Body of pancreas (tissue), 4 donors: ENCODE results near the gene VOPP1. TPM values are rescaled to one million over a fixed set of nuclear protein-coding genes. Genes with fewer than 3 reads are reported as not detected.

Experiments used
- ATAC-seq: fragments of 150-250 bp; one replicate; pipeline ENCODE4 v1.9.1; 2016
- DNase-seq, 4 donors: peaks; one replicate each; pipeline ENCODE4 v3.0.0-alpha.2; 2019
- H3K27ac ChIP-seq, 4 donors: fragments of 200-600 bp; sonication (generic); 1 replicate in 3 of 4; 2 replicates in 1 of 4; pipeline versions ENCODE4 v1.5.1 to v1.6.1; 2016 to 2019; ENCODE audit warnings: mild to moderate bottlenecking in 1 of 4, mixed read lengths in 1 of 4, moderate library complexity in 1 of 4
- H3K27me3 ChIP-seq, 2 donors: fragments of 200-600 bp; sonication (generic); one replicate each; pipeline ENCODE4 v1.6.0; 2016; ENCODE audit warnings: mild to moderate bottlenecking in 1 of 2
- H3K36me3 ChIP-seq, 2 donors: fragments of 200-600 bp; sonication (generic); replicated peaks in 1 of 2; 2 replicates each; pipeline ENCODE4 v1.5.1; 2016; ENCODE audit warnings: low read depth in 2 of 2; ENCODE audit not compliant: insufficient read depth in 1 of 2
- H3K4me1 ChIP-seq: fragments of 200-600 bp; sonication (generic); one replicate; pipeline ENCODE4 v1.6.0; 2016
- H3K4me3 ChIP-seq, 2 donors: fragments of 200-600 bp; sonication (generic); 1 replicate in 1 of 2; 2 replicates in 1 of 2; pipeline ENCODE4 v1.5.1; 2016 to 2019
- H3K9me3 ChIP-seq, 3 donors: fragments of 200-600 bp; sonication (generic); 1 replicate in 2 of 3; 2 replicates in 1 of 3; pipeline ENCODE4 v1.5.1; 2016
- POLR2A ChIP-seq, 3 donors: fragments of 450-650 bp; IDR thresholded peaks; one replicate each; pipeline ENCODE4 v1.6.1; 2016; ENCODE audit warnings: antibody characterized with exemption in 3 of 3, mild to moderate bottlenecking in 2 of 3
- WGBS, 2 donors: methylation state at CpG; one replicate each; pipeline ENCODE4 v1.1.5; 2017; 5-methylcytosine and 5-hydroxymethylcytosine counted together
- intact Hi-C: fragments of 100-400 bp; cut with DNase I; formaldehyde crosslinking; loops from one replicate; pipeline ENCODE4 v1.15.1; 2023
- total RNA-seq, 2 donors: library from RNA; depleted of rRNA; stranded (reverse); fragments of >200 nt; gene quantifications; one replicate each; pipeline ENCODE4 v1.1.0, GENCODE V29; 2016
- TF ChIP-seq, protein P1 (sequence below), 7 experiments: fragments of 450-650 bp in 4 of 7; fragments of 200-600 bp in 3 of 7; sonication (generic) in 3 of 7; IDR thresholded peaks; one replicate each; pipeline ENCODE4 v1.5.1; 2016 to 2019; ENCODE audit warnings: antibody characterized with exemption in 7 of 7

Gene VOPP1
- total RNA-seq, 2 donors from 2014 or later = 25.1 to 30.6 TPM

DNA sequence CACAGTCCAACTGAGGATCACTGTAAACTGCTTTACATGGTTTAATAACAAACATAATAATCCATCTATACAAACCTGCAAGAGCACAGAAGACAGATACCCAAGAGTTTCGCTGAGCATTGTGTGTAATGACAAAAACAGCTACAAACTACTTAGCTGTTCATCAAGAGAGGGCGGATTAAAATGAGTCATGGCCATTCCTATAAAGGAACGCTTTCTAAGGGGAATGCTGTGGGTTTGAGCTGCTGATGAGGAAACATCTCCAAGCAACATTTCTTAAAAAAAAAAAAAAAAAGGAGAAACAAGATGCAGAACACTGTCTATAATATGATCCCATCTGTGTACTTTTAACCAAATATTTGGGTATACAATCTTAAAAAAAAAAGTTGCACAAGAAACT is 33.8 kb downstream of the VOPP1 start:
- Histone ChIP-seq H3K27me3 (no peaks in the 10 kb centered on the region), H3K27ac (no peak overlapping the region)

DNA sequence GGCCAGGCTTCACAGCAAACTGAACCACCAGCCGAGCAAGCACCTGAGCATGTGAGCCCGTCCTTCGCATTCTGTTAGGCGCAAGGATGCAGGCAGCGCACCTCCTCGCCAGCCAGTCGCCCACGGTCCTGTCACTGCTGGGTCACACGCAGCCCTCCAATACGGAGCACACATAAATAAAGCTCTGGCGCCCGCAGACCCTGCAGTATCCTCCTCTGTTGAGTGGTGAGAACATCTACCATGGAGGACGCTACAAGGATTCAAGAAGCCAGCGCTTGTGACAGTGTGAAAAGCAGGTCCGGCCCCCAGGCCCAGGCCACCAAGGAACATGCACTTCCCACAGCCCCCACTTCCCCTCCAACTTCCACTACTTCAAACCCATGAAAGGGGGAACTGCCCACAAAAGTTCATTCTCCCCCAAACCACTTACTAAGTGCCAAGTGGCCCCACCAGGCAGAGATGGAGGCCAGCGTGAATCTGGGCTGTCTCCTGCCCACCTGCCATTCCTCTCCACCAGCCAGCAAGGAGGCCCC is 34.8 kb downstream of the VOPP1 start:
- TF ChIP-seq POLR2A (IDR thresholded peaks at IDR 0.05) = no peak
- TF ChIP-seq, protein P1, sequence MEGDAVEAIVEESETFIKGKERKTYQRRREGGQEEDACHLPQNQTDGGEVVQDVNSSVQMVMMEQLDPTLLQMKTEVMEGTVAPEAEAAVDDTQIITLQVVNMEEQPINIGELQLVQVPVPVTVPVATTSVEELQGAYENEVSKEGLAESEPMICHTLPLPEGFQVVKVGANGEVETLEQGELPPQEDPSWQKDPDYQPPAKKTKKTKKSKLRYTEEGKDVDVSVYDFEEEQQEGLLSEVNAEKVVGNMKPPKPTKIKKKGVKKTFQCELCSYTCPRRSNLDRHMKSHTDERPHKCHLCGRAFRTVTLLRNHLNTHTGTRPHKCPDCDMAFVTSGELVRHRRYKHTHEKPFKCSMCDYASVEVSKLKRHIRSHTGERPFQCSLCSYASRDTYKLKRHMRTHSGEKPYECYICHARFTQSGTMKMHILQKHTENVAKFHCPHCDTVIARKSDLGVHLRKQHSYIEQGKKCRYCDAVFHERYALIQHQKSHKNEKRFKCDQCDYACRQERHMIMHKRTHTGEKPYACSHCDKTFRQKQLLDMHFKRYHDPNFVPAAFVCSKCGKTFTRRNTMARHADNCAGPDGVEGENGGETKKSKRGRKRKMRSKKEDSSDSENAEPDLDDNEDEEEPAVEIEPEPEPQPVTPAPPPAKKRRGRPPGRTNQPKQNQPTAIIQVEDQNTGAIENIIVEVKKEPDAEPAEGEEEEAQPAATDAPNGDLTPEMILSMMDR (IDR thresholded peaks at IDR 0.05) = no peak
- no peak overlapping the region for H3K27ac ChIP-seq
- 84 to 98% methylated on average over 9 to 14 of the region's 16 CpGs for WGBS, 2 donors
- no peaks in the 10 kb centered on the region for H3K36me3 ChIP-seq
- ATAC-seq (no peak), DNase-seq (peak in 1 of 4 donors; percentile 30)
- peaks cover 6% of the 10 kb centered on the region for H3K4me1 ChIP-seq
- intact Hi-C loops = no loop called here
- H3K4me3 ChIP-seq = no peak overlapping the region
- no peaks in the 10 kb centered on the region for H3K27me3 ChIP-seq
- H3K9me3 ChIP-seq = no peaks in the 10 kb centered on the region

More for the DNA sequence above, 33.8 kb downstream of the VOPP1 start:
- H3K9me3 ChIP-seq = no peaks in the 10 kb centered on the region
- intact Hi-C loops = no loop called here
- no peak overlapping the region for H3K4me3 ChIP-seq
- 73 to 88% methylated on average over 3 of the region's 3 CpGs for WGBS, 2 donors
- DNase-seq (no peak), ATAC-seq (no peak)
- no peak for TF ChIP-seq POLR2A (IDR thresholded peaks at IDR 0.05)
- TF ChIP-seq, protein P1 (IDR thresholded peaks at IDR 0.05) = no peak
- no peaks in the 10 kb centered on the region for H3K4me1 ChIP-seq
- H3K36me3 ChIP-seq = no peaks in the 10 kb centered on the region

DNA sequence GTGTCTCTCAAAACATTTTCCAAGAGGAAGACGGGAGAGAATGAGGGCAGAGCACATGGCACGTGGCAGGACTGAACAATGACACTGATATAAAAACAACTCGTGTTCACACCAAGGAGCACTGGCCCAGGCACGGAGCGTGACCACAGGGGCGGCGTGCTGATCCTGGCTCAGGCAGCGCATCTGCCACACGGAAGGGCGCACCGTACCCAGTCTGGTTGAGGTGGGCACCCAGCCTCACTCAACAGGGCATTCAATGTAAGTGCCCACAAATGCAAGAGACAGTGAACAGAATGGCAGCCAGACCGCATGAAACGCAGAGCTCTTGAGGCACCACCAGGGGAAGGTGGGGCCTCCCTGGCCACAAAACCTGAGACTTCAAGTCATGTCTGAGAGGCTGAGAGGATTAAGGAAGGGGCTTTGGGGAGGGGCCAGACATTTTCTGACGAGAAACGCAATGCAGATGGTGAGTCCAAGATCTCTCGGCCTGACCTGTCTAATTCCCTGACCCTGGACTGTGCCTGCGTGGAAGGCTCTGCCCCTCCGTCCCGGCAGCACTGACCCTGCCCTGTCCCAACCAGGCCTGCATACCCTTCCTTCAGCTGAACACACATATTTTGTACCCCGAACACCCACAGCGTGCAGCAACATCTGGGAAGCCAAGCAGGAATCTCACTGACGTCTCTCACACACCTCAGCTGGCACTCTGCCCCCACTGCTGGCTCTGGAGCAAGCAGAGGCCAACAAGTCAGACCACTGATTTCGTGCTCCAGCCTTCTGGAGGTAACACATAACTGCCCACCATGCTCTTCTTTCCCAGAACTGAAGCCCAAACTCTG is 35.5 kb downstream of the VOPP1 start:
- H3K36me3 ChIP-seq = no peaks in the 10 kb centered on the region
- H3K27me3 ChIP-seq = no peaks in the 10 kb centered on the region
- no peak for ATAC-seq
- no peak for DNase-seq
- no peaks in the 10 kb centered on the region for H3K9me3 ChIP-seq
- TF ChIP-seq POLR2A (IDR thresholded peaks at IDR 0.05) = no peak
- TF ChIP-seq, protein P1 (IDR thresholded peaks at IDR 0.05) = no peak
- H3K4me3 ChIP-seq = no peak overlapping the region
- intact Hi-C loops = no loop called here
- H3K27ac ChIP-seq = no peak overlapping the region
- peaks cover 8% of the 10 kb centered on the region for H3K4me1 ChIP-seq
- WGBS, 2 donors = 88 to 92% methylated on average over 23 of the region's 23 CpGs

DNA sequence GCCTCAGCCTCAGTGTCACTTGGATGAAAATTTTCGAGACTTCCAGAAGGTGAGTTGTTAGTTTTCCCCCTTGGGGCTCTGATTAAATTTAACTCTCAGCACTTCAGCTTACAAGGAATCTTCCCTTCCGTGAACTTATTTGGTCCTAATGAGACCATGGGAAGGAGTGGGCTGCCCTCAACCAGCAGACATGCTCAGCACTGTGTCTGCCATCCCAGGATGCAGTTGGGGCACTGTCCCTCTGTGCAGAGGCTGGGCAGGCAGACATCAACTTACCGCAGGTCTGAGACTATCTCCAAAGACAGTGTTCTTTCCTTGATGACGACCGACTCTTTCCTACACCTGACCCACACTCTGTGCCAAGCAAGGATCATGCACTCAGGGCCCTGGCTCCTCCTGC is 36.7 kb downstream of the VOPP1 start:
- TF ChIP-seq, protein P1 (IDR thresholded peaks at IDR 0.05) = no peak
- TF ChIP-seq POLR2A (IDR thresholded peaks at IDR 0.05) = no peak
- Histone ChIP-seq H3K36me3 (no peaks in the 10 kb centered on the region), H3K27me3 (no peaks in the 10 kb centered on the region), H3K9me3 (no peaks in the 10 kb centered on the region), H3K27ac (no peak overlapping the region), H3K4me3 (no peak overlapping the region), H3K4me1 (peaks cover 8% of the 10 kb centered on the region)
- ATAC-seq = no peak
- WGBS, 2 donors = 90 to 95% methylated on average over 5 of the region's 5 CpGs
- intact Hi-C loops = no loop called here
- DNase-seq = no peak
